IMR-90 (cell line): ENCODE results near the gene RMC1.

Experiments used
- CTCF ChIP-seq: conservative IDR thresholded peaks from 2 replicates; pipeline ENCODE4 v1.5.1; 2012; ENCODE audit warnings: mild to moderate bottlenecking, low read depth, low read length, improper control_type of control experiment
- ELK1 ChIP-seq: fragments of 150-350 bp; IDR thresholded peaks from 2 replicates; pipeline ENCODE4 v1.6.1; 2016; ENCODE audit warnings: low read depth, mild to moderate bottlenecking, low read length, moderate library complexity, borderline replicate concordance
- MXI1 ChIP-seq: IDR thresholded peaks from 2 replicates; pipeline ENCODE4 v1.6.1; 2012; ENCODE audit warnings: low read depth, mild to moderate bottlenecking, low read length, moderate library complexity, borderline replicate concordance
- POLR2A ChIP-seq: IDR thresholded peaks from 2 replicates; pipeline ENCODE4 v1.6.1; 2012; ENCODE audit warnings: mild to moderate bottlenecking, low read depth, low read length
- RAD21 ChIP-seq: IDR thresholded peaks from 2 replicates; pipeline ENCODE4 v1.6.1; 2012; ENCODE audit warnings: low read length, improper control_type of control experiment
- RFX5 ChIP-seq: IDR thresholded peaks from 2 replicates; pipeline ENCODE4 v1.8.0; 2012; ENCODE audit warnings: low read depth, mild to moderate bottlenecking, low read length, moderate library complexity

GRCh38 chr18:23495723-23496440, 7.4 kb upstream of the RMC1 start:
- TF ChIP-seq ELK1: no peak
- TF ChIP-seq CTCF: no peak
- TF ChIP-seq POLR2A: no peak
- no peak for TF ChIP-seq RAD21
- TF ChIP-seq RFX5: no peak
- no peak for TF ChIP-seq MXI1
